ENCODE data around the gene PNKD.

GRCh38 chr2:218360453-218360852, 90.1 kb downstream of the PNKD start:
- no peak for TF ChIP-seq CTCF (IDR thresholded peaks at IDR 0.05)
- TF ChIP-seq POLR2A (IDR thresholded peaks at IDR 0.05) = no peak

Data from heart left ventricle (tissue), 13 donors.